ENCODE results near the gene SMIM14.

DNA sequence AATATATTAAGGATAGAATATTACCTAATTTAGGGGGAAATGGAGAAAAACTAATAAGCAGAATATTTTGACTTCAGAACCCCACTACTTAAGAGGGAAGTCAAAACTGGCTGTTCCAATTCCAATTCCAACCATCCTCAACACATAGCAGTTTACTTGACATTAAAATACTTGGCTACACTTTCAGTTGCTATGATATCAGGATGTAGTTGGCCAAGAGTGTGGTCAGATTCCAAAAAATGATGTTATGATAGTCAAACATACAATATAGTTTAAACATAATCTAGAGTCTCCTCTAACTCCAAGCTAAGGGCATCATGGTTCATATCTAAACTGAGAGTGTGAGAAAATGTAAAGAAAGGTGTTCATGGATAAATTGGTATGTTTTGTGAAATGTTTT is 16.5 kb upstream of the SMIM14 start:
- TF ChIP-seq, protein P1, sequence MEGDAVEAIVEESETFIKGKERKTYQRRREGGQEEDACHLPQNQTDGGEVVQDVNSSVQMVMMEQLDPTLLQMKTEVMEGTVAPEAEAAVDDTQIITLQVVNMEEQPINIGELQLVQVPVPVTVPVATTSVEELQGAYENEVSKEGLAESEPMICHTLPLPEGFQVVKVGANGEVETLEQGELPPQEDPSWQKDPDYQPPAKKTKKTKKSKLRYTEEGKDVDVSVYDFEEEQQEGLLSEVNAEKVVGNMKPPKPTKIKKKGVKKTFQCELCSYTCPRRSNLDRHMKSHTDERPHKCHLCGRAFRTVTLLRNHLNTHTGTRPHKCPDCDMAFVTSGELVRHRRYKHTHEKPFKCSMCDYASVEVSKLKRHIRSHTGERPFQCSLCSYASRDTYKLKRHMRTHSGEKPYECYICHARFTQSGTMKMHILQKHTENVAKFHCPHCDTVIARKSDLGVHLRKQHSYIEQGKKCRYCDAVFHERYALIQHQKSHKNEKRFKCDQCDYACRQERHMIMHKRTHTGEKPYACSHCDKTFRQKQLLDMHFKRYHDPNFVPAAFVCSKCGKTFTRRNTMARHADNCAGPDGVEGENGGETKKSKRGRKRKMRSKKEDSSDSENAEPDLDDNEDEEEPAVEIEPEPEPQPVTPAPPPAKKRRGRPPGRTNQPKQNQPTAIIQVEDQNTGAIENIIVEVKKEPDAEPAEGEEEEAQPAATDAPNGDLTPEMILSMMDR (IDR thresholded peaks at IDR 0.05): no peak
- TF ChIP-seq EZH2 (IDR thresholded peaks at IDR 0.05) (no peak), EZH2phosphoT487 (IDR thresholded peaks at IDR 0.05) (no peak)

All from neural progenitor cell (in vitro differentiated cells).